HEK293 (cell line): ENCODE measurements around the gene JOSD1.

Experiments used
- CTCF ChIA-PET: fragments of 350-600 bp; formaldehyde crosslinking; extraction: SDS; loops from one replicate; lab custom pipeline; 2021; ENCODE audit warnings: antibody characterized with exemption; lab: Yijun Ruan, JAX
- POLR2A ChIA-PET: fragments of 300-600 bp; formaldehyde crosslinking; extraction: SDS; loops from one replicate; lab custom pipeline; 2020; ENCODE audit warnings: antibody characterized with exemption, inconsistent platforms; lab: Yijun Ruan, JAX
- H3K27ac ChIP-seq: fragments of 200-500 bp; sonication (Bioruptor generic); 2 replicates; pipeline ENCODE4 v1.5.1; 2014; ENCODE audit warnings: low read depth, low read length, control low read depth, inconsistent platforms; ENCODE audit errors: extremely low read depth
- H3K36me3 ChIP-seq, 2 experiments: fragments of 200-500 bp in 1 of 2; sonication (Bioruptor generic) in 1 of 2; 1 replicate in 1 of 2; 2 replicates in 1 of 2; pipeline ENCODE4 v1.5.1; 2014 to 2017; ENCODE audit warnings: inconsistent platforms in 2 of 2, low read length in 2 of 2; ENCODE audit not compliant: control insufficient read depth in 2 of 2, insufficient read depth in 1 of 2
- H3K4me1 ChIP-seq: fragments of 200-500 bp; sonication (Bioruptor generic); 2 replicates; pipeline ENCODE4 v1.5.1; 2014; ENCODE audit warnings: mild to moderate bottlenecking, low read length, inconsistent platforms; ENCODE audit not compliant: control insufficient read depth, insufficient read depth
- H3K4me3 ChIP-seq: 2 replicates; pipeline ENCODE4 v1.5.1; 2011; ENCODE audit warnings: low read depth, mild to moderate bottlenecking, control low read depth, low read length, moderate library complexity
- H3K9me3 ChIP-seq: fragments of 200-500 bp; sonication (Bioruptor generic); 2 replicates; pipeline ENCODE4 v1.5.1; 2014; ENCODE audit warnings: low read depth, low read length, inconsistent platforms; ENCODE audit not compliant: control insufficient read depth, insufficient read depth
- CTCF ChIP-seq: fragments of 450-650 bp; formaldehyde crosslinking; IDR thresholded peaks from 2 replicates; pipeline ENCODE4 v1.5.1; 2016; ENCODE audit warnings: missing biosample characterization, missing genetic modification characterization
- MYNN ChIP-seq: fragments of 450-650 bp; formaldehyde crosslinking; IDR thresholded peaks from 2 replicates; pipeline ENCODE4 v1.5.1; 2016; ENCODE audit warnings: missing biosample characterization, missing genetic modification characterization, borderline replicate concordance
- PBX3 ChIP-seq: sonication (generic); formaldehyde crosslinking; IDR thresholded peaks from 2 replicates; pipeline ENCODE4 v1.8.1; 2022; ENCODE audit warnings: mild to moderate bottlenecking, moderate library complexity, missing genetic modification reagents
- PRDM6 ChIP-seq: fragments of 450-650 bp; formaldehyde crosslinking; IDR thresholded peaks from 2 replicates; pipeline ENCODE4 v1.5.1; 2017; ENCODE audit warnings: missing biosample characterization, missing genetic modification characterization
- SP2 ChIP-seq: fragments of 450-650 bp; formaldehyde crosslinking; IDR thresholded peaks from 2 replicates; pipeline ENCODE4 v1.5.1; 2016; ENCODE audit warnings: missing biosample characterization, missing genetic modification characterization
- ZFHX2 ChIP-seq: fragments of 450-650 bp; formaldehyde crosslinking; conservative IDR thresholded peaks from 2 replicates; pipeline ENCODE4 v1.5.1; 2016; ENCODE audit warnings: missing biosample characterization, missing genetic modification characterization
- ZNF155 ChIP-seq: fragments of 450-650 bp; formaldehyde crosslinking; IDR thresholded peaks from 2 replicates; pipeline ENCODE4 v1.5.1; 2016; ENCODE audit warnings: missing biosample characterization, missing genetic modification characterization
- ZNF223 ChIP-seq: fragments of 450-650 bp; formaldehyde crosslinking; IDR thresholded peaks from 2 replicates; pipeline ENCODE4 v1.5.1; 2016; ENCODE audit warnings: missing biosample characterization, missing genetic modification characterization
- ZNF280D ChIP-seq: fragments of 450-650 bp; formaldehyde crosslinking; IDR thresholded peaks from 2 replicates; pipeline ENCODE4 v1.5.1; 2016; ENCODE audit warnings: missing biosample characterization, missing genetic modification characterization
- ZNF394 ChIP-seq: fragments of 450-650 bp; formaldehyde crosslinking; IDR thresholded peaks from 2 replicates; pipeline ENCODE4 v1.5.1; 2016; ENCODE audit warnings: missing biosample characterization, missing genetic modification characterization, mild to moderate bottlenecking, moderate library complexity, borderline replicate concordance
- ZNF501 ChIP-seq: fragments of 450-650 bp; formaldehyde crosslinking; IDR thresholded peaks from 2 replicates; pipeline ENCODE4 v1.5.1; 2016; ENCODE audit warnings: missing biosample characterization, missing genetic modification characterization
- ZNF600 ChIP-seq: fragments of 450-650 bp; formaldehyde crosslinking; IDR thresholded peaks from 2 replicates; pipeline ENCODE4 v1.5.1; 2016; ENCODE audit warnings: missing biosample characterization, missing genetic modification characterization
- ZNF624 ChIP-seq: fragments of 450-650 bp; formaldehyde crosslinking; IDR thresholded peaks from 2 replicates; pipeline ENCODE4 v1.5.1; 2017; ENCODE audit warnings: missing biosample characterization, missing genetic modification characterization
- ZNF629 ChIP-seq: fragments of 450-650 bp; formaldehyde crosslinking; IDR thresholded peaks from 2 replicates; pipeline ENCODE4 v1.5.1; 2017; ENCODE audit warnings: missing biosample characterization, missing genetic modification characterization
- ZNF645 ChIP-seq: fragments of 450-650 bp; formaldehyde crosslinking; IDR thresholded peaks from 2 replicates; pipeline ENCODE4; 2016; ENCODE audit warnings: missing biosample characterization, missing genetic modification characterization
- ZNF843 ChIP-seq: fragments of 450-650 bp; formaldehyde crosslinking; IDR thresholded peaks from 2 replicates; pipeline ENCODE4 v1.5.1; 2016; ENCODE audit warnings: missing biosample characterization, missing genetic modification characterization
- ZSCAN18 ChIP-seq: fragments of 450-650 bp; formaldehyde crosslinking; IDR thresholded peaks from 2 replicates; pipeline ENCODE4 v1.5.1; 2016; ENCODE audit warnings: missing biosample characterization, missing genetic modification characterization
- ZSCAN30 ChIP-seq: fragments of 450-650 bp; IDR thresholded peaks from 2 replicates; pipeline ENCODE4 v1.5.1; 2018; ENCODE audit warnings: missing biosample characterization, mild to moderate bottlenecking, missing genetic modification characterization, moderate library complexity
- ZXDB ChIP-seq: fragments of 450-650 bp; formaldehyde crosslinking; IDR thresholded peaks from 2 replicates; pipeline ENCODE4 v1.5.1; 2016; ENCODE audit warnings: missing biosample characterization, missing genetic modification characterization

JOSD1 gene

GRCh38 chr22:38720350-38720749, 19.6 kb upstream of the JOSD1 start:
- H3K4me1 ChIP-seq, result peaks cover 7% of the 10 kb centered on the region
- POLR2A ChIA-PET, result no interaction called here
- CTCF ChIA-PET, result interaction anchor here (0.6 to 2.1 kb wide), 3 partner anchors 13 to 703 kb away, joined by 3 to 11 read pairs (median 4); no protein-coding TSS in a partner anchor
- no peak overlapping the region for H3K27ac ChIP-seq
- no peak overlapping the region for H3K4me3 ChIP-seq
- H3K36me3 ChIP-seq, result peaks cover 40 to 89% of the 10 kb centered on the region in 2 experiments
- H3K9me3 ChIP-seq, result no peaks in the 10 kb centered on the region
- no peak for TF ChIP-seq MYNN (tag by site-specific recombination)
- TF ChIP-seq PRDM6 (tag by site-specific recombination), result no peak
- TF ChIP-seq PBX3 (CRISPR knock-in tag), result no peak
- TF ChIP-seq SP2 (tag by site-specific recombination), result no peak
- no peak for TF ChIP-seq ZSCAN30 (tag by site-specific recombination)
- TF ChIP-seq ZNF223, result no peak
- TF ChIP-seq CTCF, result no peak
- TF ChIP-seq ZNF645 (tag by site-specific recombination), result no peak
- no peak for TF ChIP-seq ZNF394 (tag by site-specific recombination)
- TF ChIP-seq ZXDB (tag by site-specific recombination), result no peak
- TF ChIP-seq ZNF155 (tag by site-specific recombination), result no peak
- no peak for TF ChIP-seq ZSCAN18 (tag by site-specific recombination)

- no peak overlapping the region for H3K4me3 ChIP-seq
- H3K9me3 ChIP-seq, result no peaks in the 10 kb centered on the region
- H3K4me1 ChIP-seq, result peaks cover 12% of the 10 kb centered on the region
- H3K36me3 ChIP-seq, result peaks cover 30 to 81% of the 10 kb centered on the region in 2 experiments
- no peak overlapping the region for H3K27ac ChIP-seq
- TF ChIP-seq SP2 (tag by site-specific recombination), result no peak
- POLR2A ChIA-PET, result interaction anchor here (0.7 kb wide), 1 partner anchor 12 kb away, joined by 8 read pairs; no protein-coding TSS in a partner anchor
- CTCF ChIA-PET, result interaction anchor here (1.1 to 2.7 kb wide), 3 partner anchors 12 to 37 kb away, joined by 4 to 19 read pairs (median 5); partner anchors contain the start of gene TOMM22
Measured at GRCh38 chr22:38719196-38719595, 18.5 kb upstream of the JOSD1 start.

GRCh38 chr22:38718414-38718813, 17.7 kb upstream of the JOSD1 start:
- ChIA-PET POLR2A (interaction anchor here (1.1 to 2.0 kb wide), 4 partner anchors 11 to 37 kb away, joined by 4 to 12 read pairs (median 4); partner anchors contain the start of gene GTPBP1), CTCF (interaction anchor here (0.6 to 2.7 kb wide), 12 partner anchors 9 to 666 kb away, joined by 3 to 19 read pairs (median 4); partner anchors contain the start of genes GTPBP1 and TOMM22)
- H3K9me3 ChIP-seq, result no peaks in the 10 kb centered on the region
- no peak overlapping the region for H3K4me3 ChIP-seq
- H3K4me1 ChIP-seq, result peaks cover 12% of the 10 kb centered on the region
- H3K36me3 ChIP-seq, result peaks cover 26 to 74% of the 10 kb centered on the region in 2 experiments
- H3K27ac ChIP-seq, result peak overlapping the region; percentile 34; the same call in 1 of the 2 replicates
- no peak for TF ChIP-seq ZNF280D (tag by site-specific recombination)
- TF ChIP-seq ZNF501 (tag by site-specific recombination), result no peak
- no peak for TF ChIP-seq ZNF843 (tag by site-specific recombination)
- TF ChIP-seq ZNF600 (tag by site-specific recombination), result peak; percentile 70; the same call in 1 of the 2 replicates
- TF ChIP-seq ZNF629 (tag by site-specific recombination), result no peak
- TF ChIP-seq ZFHX2 (tag by site-specific recombination), result peak; percentile 73
- no peak for TF ChIP-seq ZNF645 (tag by site-specific recombination)
- no peak for TF ChIP-seq ZNF624 (tag by site-specific recombination)
